Mesenteric fat pad (tissue), 1 donor: ENCODE data around the gene NFAM1. TPM values are rescaled to one million over a fixed set of nuclear protein-coding genes. Genes with fewer than 3 reads are reported as not detected.

Experiments used
- DNase-seq: peaks from one replicate; pipeline ENCODE4 v3.0.0-alpha.2; 2020; ENCODE audit warnings: low spot score
- total RNA-seq: library from RNA; stranded (reverse); fragmentation: NEBNext Ultra II Directional; extraction: Animal tissue kit (Norgen Biotek cat#: 25700); gene quantifications from one replicate; pipeline ENCODE4 v1.2.1, GENCODE V29; 2021
- donor health status: DM: yes; HTN: yes; CAD: no.

The NFAM1 gene
- total RNA-seq, 1 donor from 2014 or later = 17.6 TPM

GRCh38 chr22:42416671-42417230 lies 15.5 kb downstream of the NFAM1 start:
- no peak for DNase-seq

DNA sequence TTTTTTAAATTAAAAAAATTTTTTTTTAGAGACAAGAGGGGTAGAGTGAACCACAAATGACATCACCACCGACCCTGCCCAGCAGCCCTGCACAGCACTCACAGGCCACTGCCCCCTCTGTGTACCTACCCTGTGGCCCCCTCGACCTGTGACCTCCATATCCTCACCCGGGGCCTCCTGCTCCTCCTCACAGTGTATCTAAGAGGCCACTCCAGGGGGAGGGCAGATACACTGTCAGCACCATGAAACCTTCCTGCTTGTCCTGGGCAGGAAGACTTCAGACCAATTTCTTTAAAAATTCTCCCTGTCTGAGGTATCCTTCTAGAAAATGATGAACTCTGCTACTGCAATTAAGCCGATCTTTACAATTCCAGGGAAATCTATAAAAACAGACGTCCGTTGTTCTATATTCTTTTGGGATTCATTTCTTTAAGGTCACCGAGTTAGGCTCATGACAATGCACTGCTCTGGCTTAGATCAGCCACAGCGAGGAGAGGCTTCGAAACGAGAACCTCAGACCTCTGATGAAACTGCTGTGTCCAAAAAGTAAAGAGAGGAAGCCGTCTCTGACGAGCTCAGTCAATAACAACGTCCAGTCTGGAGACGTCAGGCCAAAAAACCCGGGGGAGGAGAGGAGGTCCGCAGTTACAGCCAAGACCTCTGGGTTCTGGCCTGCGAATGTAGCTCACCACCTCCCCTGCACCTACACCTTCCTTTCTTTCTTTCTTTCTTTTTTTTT lies 17.5 kb downstream of the NFAM1 start:
- no peak for DNase-seq

DNA sequence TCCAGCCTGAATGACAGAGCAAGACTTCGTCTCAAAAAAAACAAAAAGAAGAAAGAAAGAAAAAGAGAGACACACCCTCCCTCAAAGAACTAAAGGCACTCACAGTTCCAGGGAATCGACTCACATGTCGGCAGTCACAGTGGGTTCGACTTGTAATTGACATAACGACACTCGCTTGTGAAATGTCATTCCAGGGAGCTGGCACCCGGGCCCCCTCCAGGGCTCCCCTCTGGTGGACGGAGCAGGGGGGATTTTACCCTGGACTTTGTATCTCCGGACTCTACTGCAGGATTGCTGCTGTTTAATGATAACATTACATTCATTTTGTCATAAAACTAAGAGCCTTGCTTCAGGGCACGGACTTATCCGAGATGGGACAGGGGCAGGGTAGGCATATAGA lies 18.2 kb downstream of the NFAM1 start:
- no peak for DNase-seq

- DNase-seq = no peak
Measured at GRCh38 chr22:42412744-42413333, 19.4 kb downstream of the NFAM1 start.

DNA sequence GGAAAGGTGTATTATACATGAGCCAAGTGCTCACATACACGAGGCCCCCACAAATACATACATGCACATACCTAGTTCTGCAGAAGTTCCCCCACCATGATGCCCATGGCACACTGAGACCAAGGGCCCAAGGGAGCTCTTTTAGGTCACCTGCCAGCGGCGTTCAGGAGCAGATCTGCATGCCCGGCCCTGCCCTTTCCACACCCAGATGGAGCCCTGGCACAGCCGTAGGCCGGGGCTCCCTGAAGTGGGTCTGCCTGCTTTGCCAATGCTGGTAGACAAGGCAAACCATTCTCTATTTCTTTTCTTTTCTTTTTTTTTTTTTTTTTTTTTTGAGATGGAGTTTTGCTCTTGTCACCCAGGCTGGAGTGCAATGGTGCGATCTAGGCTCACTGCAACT lies 21.5 kb downstream of the NFAM1 start:
- no peak for DNase-seq

GRCh38 chr22:42408810-42409529 lies 23.2 kb downstream of the NFAM1 start:
- no peak for DNase-seq

DNA sequence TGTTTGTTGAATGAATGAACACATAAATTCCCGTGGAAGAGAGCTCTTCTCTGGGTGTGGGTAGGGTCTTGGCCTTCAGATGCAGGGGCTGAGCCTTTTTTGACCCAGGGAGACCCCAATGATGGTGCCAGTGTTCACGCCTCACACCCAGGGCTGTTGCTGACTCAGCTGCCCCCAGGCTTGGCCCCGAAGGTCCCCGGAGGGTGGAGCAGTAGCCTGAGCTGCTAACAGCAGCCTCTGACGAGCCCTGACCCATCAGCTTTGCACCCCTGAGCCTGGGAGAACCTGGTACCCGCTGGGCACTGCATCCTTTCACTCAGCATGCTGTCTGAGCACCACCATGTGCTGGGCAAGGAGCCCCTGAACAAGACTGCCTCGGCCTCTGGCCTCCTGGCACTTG lies 23.9 kb downstream of the NFAM1 start:
- DNase-seq = no peak

GRCh38 chr22:42404266-42404665 lies 27.9 kb downstream of the NFAM1 start:
- no peak for DNase-seq

DNA sequence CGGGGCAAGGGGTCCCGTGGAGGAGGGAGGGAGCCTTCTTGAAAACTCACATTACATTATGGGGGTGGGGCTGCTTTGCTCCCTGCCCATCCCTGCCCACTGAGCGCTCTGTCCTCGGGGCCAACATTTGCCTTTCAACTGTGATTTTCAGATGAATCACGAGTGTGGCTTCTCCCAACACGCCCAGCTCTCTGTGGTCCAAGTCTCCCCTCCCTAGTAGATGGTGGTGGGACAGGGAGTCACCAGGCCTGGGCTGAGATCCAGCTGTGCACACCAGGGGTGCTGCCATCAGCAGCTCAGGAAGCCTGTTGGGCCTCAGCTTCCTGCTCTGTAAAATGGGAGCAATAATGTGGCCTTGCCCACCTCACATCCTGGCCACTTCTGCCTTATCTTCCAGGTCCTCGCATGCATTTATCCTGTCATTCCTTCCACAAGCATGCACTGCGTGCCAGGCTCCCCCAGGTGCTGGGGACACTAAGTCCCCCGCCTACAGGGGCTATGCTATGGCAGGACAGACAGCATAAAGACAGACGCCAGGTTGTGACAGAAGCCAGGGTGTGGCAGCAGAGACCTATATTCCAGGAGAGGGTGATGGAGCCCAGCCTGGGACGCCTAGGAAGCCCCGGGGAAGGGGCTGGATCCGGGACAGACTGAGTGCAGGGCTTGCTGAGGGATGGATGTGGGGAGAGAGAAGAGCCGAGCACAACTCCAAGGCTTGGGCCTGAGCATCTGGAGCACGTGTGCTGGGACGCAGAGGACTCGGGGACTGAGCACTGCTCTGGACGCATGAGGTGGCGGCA lies 30.5 kb downstream of the NFAM1 start:
- no peak for DNase-seq

GRCh38 chr22:42400811-42401534 lies 31.2 kb downstream of the NFAM1 start:
- DNase-seq = no peak

DNA sequence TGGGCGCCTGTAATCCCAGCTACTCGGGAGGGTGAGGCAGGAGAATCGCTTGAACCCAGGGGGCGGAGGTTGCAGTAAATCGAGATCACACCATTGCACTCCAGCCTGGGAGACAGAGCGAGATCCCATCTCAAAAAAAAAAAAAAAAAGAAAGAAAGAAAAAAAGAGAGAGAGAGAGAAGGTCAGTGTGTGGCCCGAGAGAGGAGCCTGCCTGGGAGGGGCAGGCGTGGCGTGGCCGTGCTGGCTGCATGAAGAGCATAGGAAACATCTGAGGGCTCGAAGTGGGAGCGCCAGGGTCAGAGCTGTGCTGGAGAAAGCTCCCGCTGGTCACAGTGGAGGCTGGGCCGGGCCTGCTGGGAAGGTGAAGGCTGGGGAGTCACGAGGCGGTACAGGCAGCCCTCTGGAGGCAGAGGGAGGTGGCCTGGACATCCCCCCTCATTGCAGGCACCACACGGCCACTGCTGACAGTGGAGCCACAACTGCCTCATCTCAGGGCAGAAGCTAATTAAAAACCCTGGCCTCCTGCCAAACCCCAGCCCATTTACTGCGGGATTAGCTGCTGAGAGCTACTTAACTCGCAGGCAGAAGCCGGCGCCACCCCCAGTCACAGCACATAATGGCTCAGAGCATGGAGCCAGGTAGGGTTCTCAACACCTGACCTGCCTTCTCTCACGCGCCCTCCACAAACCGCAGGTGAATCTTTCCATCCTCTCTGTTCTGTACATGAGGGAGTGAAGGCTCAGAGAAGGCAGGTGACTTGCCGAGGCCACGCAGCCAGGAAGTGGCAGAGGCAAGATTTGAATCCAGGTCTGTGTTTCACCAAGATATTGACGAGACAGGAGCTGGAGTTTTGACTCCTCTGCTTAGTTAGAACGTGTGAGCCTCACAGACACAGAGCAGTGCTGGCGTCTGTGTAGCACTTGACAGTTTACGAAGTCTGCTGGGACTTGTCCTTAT lies 32.6 kb downstream of the NFAM1 start:
- DNase-seq = no peak

DNA sequence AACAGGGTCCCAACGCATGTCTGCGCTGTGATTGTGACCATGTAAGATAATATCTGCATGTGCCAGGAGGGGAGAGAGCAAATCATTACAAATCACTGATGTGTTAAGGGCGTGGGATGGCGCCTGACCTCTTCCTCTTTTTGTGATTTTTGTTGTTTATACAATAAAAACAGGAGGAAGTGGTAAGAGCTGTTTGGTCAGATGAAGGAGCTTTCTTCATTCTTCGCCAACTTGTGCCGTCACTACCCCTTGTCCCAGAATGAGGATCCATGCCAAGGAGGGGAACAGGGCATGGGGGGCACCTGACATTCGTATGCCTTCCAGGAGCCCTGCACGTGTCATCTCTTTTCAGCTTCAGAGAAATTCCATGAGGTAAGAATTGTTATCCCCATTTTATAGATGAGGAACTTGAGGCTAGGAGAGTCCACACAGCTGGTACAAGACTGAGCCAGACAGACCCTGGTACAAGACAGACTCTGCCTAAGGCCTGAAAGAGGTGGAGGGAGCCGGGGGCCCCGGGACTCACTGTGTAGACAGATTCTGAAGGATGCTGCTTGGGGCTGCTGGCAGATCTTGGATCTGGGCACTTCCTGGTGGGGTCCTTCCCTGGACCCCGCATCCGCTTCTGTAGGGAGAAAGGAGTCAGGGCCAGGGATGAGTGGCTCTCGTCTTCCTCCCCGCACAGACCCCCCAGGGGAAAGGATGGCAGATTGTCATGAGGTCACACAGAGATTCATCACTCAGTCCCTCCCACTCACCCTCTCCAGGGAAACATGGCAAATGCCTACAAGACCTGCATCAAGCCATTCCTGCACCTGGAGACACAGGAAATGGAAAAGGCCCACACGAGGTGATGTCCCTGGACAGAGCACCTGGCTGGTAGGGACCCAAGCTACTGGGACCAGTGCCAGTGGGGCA lies 34.6 kb downstream of the NFAM1 start:
- no peak for DNase-seq

DNA sequence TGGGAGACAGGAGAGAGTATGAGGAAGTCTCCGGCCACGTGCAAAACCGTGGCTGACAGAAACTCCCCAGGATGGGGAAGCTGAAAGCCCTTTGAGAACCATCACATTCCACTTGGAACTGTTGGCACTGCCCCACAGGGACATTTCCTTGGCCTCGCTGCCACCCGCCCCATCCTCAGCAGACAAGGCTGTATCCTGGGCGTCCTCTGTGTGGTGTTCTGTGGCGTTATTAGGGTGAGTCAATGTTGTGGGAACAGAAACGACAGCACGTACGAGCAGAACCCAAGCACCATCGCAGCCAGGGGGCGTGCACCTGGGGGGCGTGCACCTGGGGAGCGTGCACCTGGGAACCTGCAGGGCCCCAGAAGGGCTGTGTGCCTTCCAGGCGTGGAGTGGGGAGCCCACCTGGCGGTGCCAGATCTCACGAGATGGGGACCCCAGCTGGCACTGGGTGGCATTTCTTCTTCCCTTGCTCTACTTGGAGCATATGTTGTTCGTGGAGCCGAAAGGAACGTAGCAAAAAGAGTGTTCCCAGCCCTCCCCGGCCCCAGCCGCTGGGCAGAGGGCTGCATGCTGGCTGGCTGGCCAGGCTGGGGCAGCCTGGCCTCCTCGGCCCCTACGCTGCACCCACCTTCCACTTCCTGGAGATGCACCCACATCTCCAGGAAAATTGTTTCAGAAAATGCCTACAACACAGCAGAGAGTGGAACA lies 35.4 kb downstream of the NFAM1 start:
- DNase-seq = no peak

GRCh38 chr22:42389143-42389542 lies 43.1 kb downstream of the NFAM1 start:
- no peak for DNase-seq

GRCh38 chr22:42388130-42388797 lies 43.9 kb downstream of the NFAM1 start:
- no peak for DNase-seq

DNA sequence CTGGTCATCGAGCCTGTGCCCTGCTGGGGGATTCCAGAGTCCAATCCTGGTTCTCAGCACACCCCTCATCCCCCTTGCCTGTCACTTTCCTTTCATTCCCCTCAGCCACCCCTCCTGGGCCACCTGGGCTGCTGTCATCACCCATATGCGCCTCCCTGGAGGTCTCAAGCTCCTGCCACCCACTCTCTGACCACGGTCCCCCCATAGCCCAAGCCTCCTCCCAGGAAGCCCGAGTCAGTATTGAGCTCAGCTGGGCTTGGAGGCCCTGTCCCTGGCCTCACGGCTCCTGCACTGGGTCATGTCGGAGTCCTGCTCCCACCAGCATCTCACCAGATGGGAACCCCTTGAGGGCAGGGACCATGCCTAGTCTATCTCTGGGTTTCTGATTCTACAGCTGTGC lies 44.6 kb downstream of the NFAM1 start:
- DNase-seq = no peak

DNA sequence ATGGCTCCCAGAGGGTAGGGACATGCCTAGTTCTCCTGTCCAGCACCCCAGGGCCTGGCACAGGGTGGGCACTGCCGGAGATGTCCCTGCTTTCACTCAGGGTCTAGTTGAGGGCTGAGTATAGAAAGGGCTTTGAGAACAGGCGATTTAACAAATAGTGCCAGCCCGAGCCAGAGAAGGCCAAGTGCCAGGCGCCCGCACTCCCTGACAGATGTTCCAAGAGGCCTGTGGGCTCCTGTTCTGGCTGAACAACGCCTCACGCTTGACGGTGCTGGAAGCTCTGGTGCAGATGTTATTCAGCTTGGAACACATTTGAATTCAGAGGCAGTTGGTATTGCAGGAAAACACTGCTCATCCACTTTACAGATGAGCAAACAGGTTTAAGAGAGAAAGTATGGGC lies 46.5 kb downstream of the NFAM1 start:
- DNase-seq = no peak
